NT2/D1 (cell line): ENCODE data around the gene TRIP4.
"Not testable (repeated sequence)": the region's sequence is repeated elsewhere in the genome, so short reads cannot be mapped to it uniquely, and the experiment has no call there.

Experiments
- SUZ12 ChIP-seq: IDR thresholded peaks from 2 replicates; pipeline ENCODE4 v1.6.1; 2011; ENCODE audit not compliant: insufficient read length, insufficient read depth; ENCODE audit errors: extremely low read depth
- YY1 ChIP-seq: IDR thresholded peaks from 2 replicates; pipeline ENCODE4 v1.6.1; 2011; ENCODE audit not compliant: insufficient read length, insufficient read depth
- ZNF274 ChIP-seq: IDR thresholded peaks from 2 replicates; pipeline ENCODE4 v1.6.1; 2011; ENCODE audit warnings: mild to moderate bottlenecking, low read depth, low read length

GRCh38 chr15:64495968-64496367, 108.3 kb downstream of the TRIP4 start:
- not testable (repeated sequence) for TF ChIP-seq YY1, SUZ12, ZNF274
